ENCODE data around the gene RFPL3. TPM values are rescaled to one million over a fixed set of nuclear protein-coding genes. Genes with fewer than 3 reads are reported as not detected.

Gene RFPL3
- total RNA-seq, 1 donor from 2014 or later = not detected

DNA sequence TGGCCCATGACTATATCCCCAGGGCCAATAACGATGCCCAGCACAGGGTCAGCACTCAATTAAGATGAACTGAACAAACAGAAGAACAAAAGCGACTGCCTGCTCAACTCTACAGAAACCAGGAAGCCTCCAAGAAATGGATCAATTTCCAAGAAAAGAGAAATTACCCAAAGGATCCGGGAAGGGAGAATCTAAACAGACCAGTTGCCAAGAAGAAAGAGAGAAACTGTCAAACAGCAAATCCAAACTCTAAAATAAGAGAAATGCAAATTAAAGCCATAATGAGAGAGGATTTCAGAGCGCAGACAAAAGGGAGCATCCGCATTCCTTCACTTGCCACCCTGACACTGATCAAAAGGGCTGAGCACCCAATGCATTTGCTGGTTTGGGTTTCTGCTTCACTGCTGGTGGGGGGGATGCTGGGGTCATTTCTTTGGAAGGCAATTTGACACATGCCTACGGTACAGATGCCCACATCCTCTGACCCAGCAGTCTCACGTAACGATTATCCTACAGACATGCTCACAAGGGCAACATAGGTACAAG, 37.7 kb upstream of the RFPL3 start:
- Mint-ChIP-seq H3K36me3 (ENCODE audit: unreplicated experiment) (no peaks in the 10 kb centered on the region), H3K9me3 (ENCODE audit: unreplicated experiment) (no peaks in the 10 kb centered on the region), H3K27ac (ENCODE audit: unreplicated experiment) (no peak overlapping the region), H3K4me1 (ENCODE audit: low read depth, unreplicated experiment) (no peaks in the 10 kb centered on the region), H3K27me3 (ENCODE audit: unreplicated experiment) (no peaks in the 10 kb centered on the region), H3K4me3 (ENCODE audit: unreplicated experiment) (no peak overlapping the region)
- DNase-seq = no peak
- TF ChIP-seq CTCF (IDR thresholded peaks at IDR 0.05; ENCODE audit: partially characterized antibody, unreplicated experiment) = no peak

- H3K27me3 Mint-ChIP-seq (ENCODE audit: unreplicated experiment) = peaks cover 2% of the 10 kb centered on the region
Observed at GRCh38 chr22:32322986-32323385, 34.7 kb upstream of the RFPL3 start.

GRCh38 chr22:32323513-32324164, 34.0 kb upstream of the RFPL3 start:
- no peak for TF ChIP-seq CTCF (IDR thresholded peaks at IDR 0.05; ENCODE audit: partially characterized antibody, unreplicated experiment)
- H3K4me3 Mint-ChIP-seq (ENCODE audit: unreplicated experiment) = no peak overlapping the region
- DNase-seq = no peak
- H3K36me3 Mint-ChIP-seq (ENCODE audit: unreplicated experiment) = peaks cover 11% of the 10 kb centered on the region
- H3K27ac Mint-ChIP-seq (ENCODE audit: unreplicated experiment) = no peak overlapping the region
- no peaks in the 10 kb centered on the region for H3K4me1 Mint-ChIP-seq (ENCODE audit: low read depth, unreplicated experiment)
- H3K9me3 Mint-ChIP-seq (ENCODE audit: unreplicated experiment) = peaks cover 3% of the 10 kb centered on the region
- H3K27me3 Mint-ChIP-seq (ENCODE audit: unreplicated experiment) = peaks cover 2% of the 10 kb centered on the region

More at GRCh38 chr22:32322986-32323385, 34.7 kb upstream of the RFPL3 start:
- Mint-ChIP-seq H3K27ac (ENCODE audit: unreplicated experiment) (no peak overlapping the region), H3K9me3 (ENCODE audit: unreplicated experiment) (peaks cover 3% of the 10 kb centered on the region), H3K36me3 (ENCODE audit: unreplicated experiment) (peaks cover 11% of the 10 kb centered on the region), H3K4me1 (ENCODE audit: low read depth, unreplicated experiment) (no peaks in the 10 kb centered on the region), H3K4me3 (ENCODE audit: unreplicated experiment) (no peak overlapping the region)
- no peak for DNase-seq
- no peak for TF ChIP-seq CTCF (IDR thresholded peaks at IDR 0.05; ENCODE audit: partially characterized antibody, unreplicated experiment)

- Mint-ChIP-seq H3K4me1 (ENCODE audit: low read depth, unreplicated experiment) (no peaks in the 10 kb centered on the region), H3K4me3 (ENCODE audit: unreplicated experiment) (no peak overlapping the region), H3K27ac (ENCODE audit: unreplicated experiment) (no peak overlapping the region), H3K27me3 (ENCODE audit: unreplicated experiment) (peaks cover 2% of the 10 kb centered on the region), H3K36me3 (ENCODE audit: unreplicated experiment) (peaks cover 11% of the 10 kb centered on the region), H3K9me3 (ENCODE audit: unreplicated experiment) (peaks cover 3% of the 10 kb centered on the region)
- TF ChIP-seq CTCF (IDR thresholded peaks at IDR 0.05; ENCODE audit: partially characterized antibody, unreplicated experiment) = no peak
- DNase-seq = no peak
Observed at GRCh38 chr22:32324505-32325415, 32.9 kb upstream of the RFPL3 start.
